Hepatocyte (in vitro differentiated cells): ENCODE measurements around the gene SLC27A2. TPM values are rescaled to one million over a fixed set of nuclear protein-coding genes. Genes with fewer than 3 reads are reported as not detected.

Source experiments
- DNase-seq: peaks from one replicate; pipeline ENCODE4 v3.0.0-alpha.2; 2016; ENCODE audit warnings: low spot score
- H2AFZ ChIP-seq: fragments of 200-600 bp; sonication (generic); 2 replicates; pipeline ENCODE4 v1.6.0; 2016; ENCODE audit warnings: antibody characterized with exemption, mild to moderate bottlenecking
- H3K27ac ChIP-seq: fragments of 200-600 bp; sonication (generic); 2 replicates; pipeline ENCODE4 v1.5.1; 2016; ENCODE audit warnings: mild to moderate bottlenecking
- H3K27me3 ChIP-seq: fragments of 200-600 bp; sonication (generic); 2 replicates; pipeline ENCODE4 v1.6.1; 2016
- H3K36me3 ChIP-seq: fragments of 200-600 bp; sonication (generic); replicated peaks from 2 replicates; pipeline ENCODE4 v1.5.1; 2016; ENCODE audit warnings: low read depth; ENCODE audit not compliant: insufficient read depth
- H3K4me1 ChIP-seq: fragments of 200-600 bp; sonication (generic); 2 replicates; pipeline ENCODE4 v1.5.1; 2016; ENCODE audit warnings: mild to moderate bottlenecking, moderate library complexity; ENCODE audit not compliant: insufficient read depth
- H3K4me2 ChIP-seq: fragments of 200-600 bp; sonication (generic); 2 replicates; pipeline ENCODE4 v1.6.0; 2016
- H3K4me3 ChIP-seq: fragments of 200-600 bp; sonication (generic); 2 replicates; pipeline ENCODE4 v1.5.1; 2016; ENCODE audit warnings: mild to moderate bottlenecking
- H3K79me2 ChIP-seq: fragments of 200-600 bp; sonication (generic); 2 replicates; pipeline ENCODE4 v1.6.0; 2017; ENCODE audit warnings: mild to moderate bottlenecking
- H3K9me2 ChIP-seq: fragments of 200-600 bp; sonication (generic); replicated peaks from 2 replicates; pipeline ENCODE4 v1.6.0; 2017; ENCODE audit warnings: mild to moderate bottlenecking; ENCODE audit not compliant: insufficient read depth
- H3K9me3 ChIP-seq: fragments of 200-600 bp; sonication (generic); 2 replicates; pipeline ENCODE4 v1.5.1; 2016; ENCODE audit warnings: low read depth, mild to moderate bottlenecking
- H4K20me1 ChIP-seq: fragments of 200-600 bp; sonication (generic); 2 replicates; pipeline ENCODE4 v1.6.0; 2016; ENCODE audit warnings: mild to moderate bottlenecking; ENCODE audit not compliant: insufficient read depth, poor library complexity, severe bottlenecking
- CTCF ChIP-seq: fragments of 200-600 bp; sonication (generic); IDR thresholded peaks from 2 replicates; pipeline ENCODE4 v1.5.1; 2016; ENCODE audit warnings: antibody characterized with exemption, mild to moderate bottlenecking; ENCODE audit not compliant: poor library complexity
- EZH2 ChIP-seq: fragments of 200-600 bp; sonication (generic); IDR thresholded peaks from 2 replicates; pipeline ENCODE4 v1.6.1; 2016; ENCODE audit warnings: antibody characterized with exemption, mild to moderate bottlenecking, borderline replicate concordance
- EZH2phosphoT487 ChIP-seq: fragments of 200-600 bp; sonication (generic); IDR thresholded peaks from one replicate; pipeline ENCODE4 v1.6.1; 2018; ENCODE audit warnings: antibody characterized with exemption, mild to moderate bottlenecking, low read depth, moderate library complexity; ENCODE audit not compliant: unreplicated experiment, severe bottlenecking
- WGBS: methylation state at CpG from one replicate; pipeline ENCODE4 v1.1.6; 2016; ENCODE audit warnings: low lambda C conversion rate; ENCODE audit errors: missing lambda C conversion rate; 5-methylcytosine and 5-hydroxymethylcytosine counted together
- polyA plus RNA-seq: library from polyadenylated mRNA; unstranded; fragments of >200 nt; fragmentation: Nextera tagmentation; extraction: Ambion mirVana; gene quantifications from 2 replicates; pipeline ENCODE4 v1.2.1, GENCODE V29; 2016
- total RNA-seq: library from RNA; depleted of rRNA; stranded (reverse); fragments of >200 nt; gene quantifications from 2 replicates; pipeline ENCODE4 v1.2.3, GENCODE V29; 2014

The SLC27A2 gene
- total and polyA plus RNA-seq, 2 experiments from 2014 or later, result 24.8 to 41.3 TPM

GRCh38 chr15:50256188-50257041 is 74.4 kb downstream of the SLC27A2 start:
- DNase-seq, result no peak
- 58% methylated on average over 5 of the region's 5 CpGs for WGBS
- TF ChIP-seq EZH2phosphoT487, result no peak
- no peak for TF ChIP-seq CTCF
- no peak for TF ChIP-seq EZH2
- no peaks in the 10 kb centered on the region for H3K9me3 ChIP-seq
- no peaks in the 10 kb centered on the region for H3K27me3 ChIP-seq
- no peaks in the 10 kb centered on the region for H3K36me3 ChIP-seq
- no peak overlapping the region for H2AFZ ChIP-seq
- H3K27ac ChIP-seq, result no peak overlapping the region
- H3K9me2 ChIP-seq, result no peaks in the 10 kb centered on the region
- no peaks in the 10 kb centered on the region for H3K79me2 ChIP-seq
- H3K4me1 ChIP-seq, result no peaks in the 10 kb centered on the region
- no peak overlapping the region for H3K4me3 ChIP-seq
- no peak overlapping the region for H3K4me2 ChIP-seq
- H4K20me1 ChIP-seq, result no peaks in the 10 kb centered on the region

- H3K27me3 ChIP-seq, result no peaks in the 10 kb centered on the region
- no peak overlapping the region for H3K27ac ChIP-seq
- H2AFZ ChIP-seq, result no peak overlapping the region
- TF ChIP-seq EZH2, result no peak
- no peak for TF ChIP-seq CTCF
- no peak for TF ChIP-seq EZH2phosphoT487
- H3K36me3 ChIP-seq, result no peaks in the 10 kb centered on the region
- H3K79me2 ChIP-seq, result no peaks in the 10 kb centered on the region
- no peaks in the 10 kb centered on the region for H3K9me3 ChIP-seq
- no peak overlapping the region for H3K4me3 ChIP-seq
- H3K4me2 ChIP-seq, result no peak overlapping the region
- no peak for DNase-seq
- no peaks in the 10 kb centered on the region for H3K9me2 ChIP-seq
- no peaks in the 10 kb centered on the region for H3K4me1 ChIP-seq
- 91% methylated on average over 8 of the region's 8 CpGs for WGBS
- H4K20me1 ChIP-seq, result no peaks in the 10 kb centered on the region
Measured at GRCh38 chr15:50257332-50257731, 75.3 kb downstream of the SLC27A2 start.

- no peak for TF ChIP-seq EZH2phosphoT487
- TF ChIP-seq CTCF, result no peak
- TF ChIP-seq EZH2, result no peak
- no peak overlapping the region for H3K27ac ChIP-seq
- no peak overlapping the region for H3K4me2 ChIP-seq
- H3K4me3 ChIP-seq, result no peak overlapping the region
- no peak overlapping the region for H2AFZ ChIP-seq
- no peaks in the 10 kb centered on the region for H3K4me1 ChIP-seq
- H3K36me3 ChIP-seq, result no peaks in the 10 kb centered on the region
- no peaks in the 10 kb centered on the region for H4K20me1 ChIP-seq
- 73% methylated on average over 3 of the region's 3 CpGs for WGBS
- no peaks in the 10 kb centered on the region for H3K79me2 ChIP-seq
- no peak for DNase-seq
- no peaks in the 10 kb centered on the region for H3K9me3 ChIP-seq
- H3K9me2 ChIP-seq, result no peaks in the 10 kb centered on the region
- H3K27me3 ChIP-seq, result no peaks in the 10 kb centered on the region
Measured at GRCh38 chr15:50257924-50258323, 75.9 kb downstream of the SLC27A2 start.
